Measurements from ENCODE around the gene LDHAL6A. TPM values are rescaled to one million over a fixed set of nuclear protein-coding genes. Genes with fewer than 3 reads are reported as not detected.

The LDHAL6A gene
- total RNA-seq, 2 experiments from 2014 or later = not detected

GRCh38 chr11:18485913-18486528 lies 30.4 kb downstream of the LDHAL6A start:
- ChIA-PET POLR2A (no interaction called here), CTCF (no interaction called here)
- Mint-ChIP-seq H3K36me3 (ENCODE audit: low read depth) (peaks cover 93% of the 10 kb centered on the region), H3K27ac (no peak overlapping the region), H3K4me3 (no peak overlapping the region), H3K4me1 (ENCODE audit: low read depth) (peaks cover 6% of the 10 kb centered on the region), H3K9me3 (no peaks in the 10 kb centered on the region), H3K27me3 (no peaks in the 10 kb centered on the region)
- H3K27ac ChIP-seq (ENCODE audit: low read depth in 1 of 2, low read length in 2 of 2) = no peak overlapping the region
- intact Hi-C loops (cut with DNase I, micrococcal nuclease) = no loop called here
- DNase-seq (peak in 1 of 14 experiments; percentile 18), ATAC-seq (ENCODE audit: poor library complexity) (no peak)
- H3K27me3 ChIP-seq (ENCODE audit: control insufficient read depth in 1 of 2, insufficient read depth in 2 of 2, low read length in 2 of 2) = no peaks in the 10 kb centered on the region
- H3K36me3 ChIP-seq (ENCODE audit: insufficient read depth, low read length) = peaks cover 64% of the 10 kb centered on the region
- H3K4me1 ChIP-seq (ENCODE audit: insufficient read depth, low read length) = no peaks in the 10 kb centered on the region
- no peaks in the 10 kb centered on the region for H3K9me3 ChIP-seq (ENCODE audit: control insufficient read depth in 1 of 2, insufficient read depth in 1 of 2, low read length in 2 of 2)
- no peak overlapping the region for H3K4me3 ChIP-seq (ENCODE audit: low read length)
- TF ChIP-seq, protein P1, sequence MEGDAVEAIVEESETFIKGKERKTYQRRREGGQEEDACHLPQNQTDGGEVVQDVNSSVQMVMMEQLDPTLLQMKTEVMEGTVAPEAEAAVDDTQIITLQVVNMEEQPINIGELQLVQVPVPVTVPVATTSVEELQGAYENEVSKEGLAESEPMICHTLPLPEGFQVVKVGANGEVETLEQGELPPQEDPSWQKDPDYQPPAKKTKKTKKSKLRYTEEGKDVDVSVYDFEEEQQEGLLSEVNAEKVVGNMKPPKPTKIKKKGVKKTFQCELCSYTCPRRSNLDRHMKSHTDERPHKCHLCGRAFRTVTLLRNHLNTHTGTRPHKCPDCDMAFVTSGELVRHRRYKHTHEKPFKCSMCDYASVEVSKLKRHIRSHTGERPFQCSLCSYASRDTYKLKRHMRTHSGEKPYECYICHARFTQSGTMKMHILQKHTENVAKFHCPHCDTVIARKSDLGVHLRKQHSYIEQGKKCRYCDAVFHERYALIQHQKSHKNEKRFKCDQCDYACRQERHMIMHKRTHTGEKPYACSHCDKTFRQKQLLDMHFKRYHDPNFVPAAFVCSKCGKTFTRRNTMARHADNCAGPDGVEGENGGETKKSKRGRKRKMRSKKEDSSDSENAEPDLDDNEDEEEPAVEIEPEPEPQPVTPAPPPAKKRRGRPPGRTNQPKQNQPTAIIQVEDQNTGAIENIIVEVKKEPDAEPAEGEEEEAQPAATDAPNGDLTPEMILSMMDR (IDR thresholded peaks at IDR 0.05) = no peak

GRCh38 chr11:18490319-18490718 lies 34.7 kb downstream of the LDHAL6A start:
- POLR2A ChIA-PET = no interaction called here

DNA sequence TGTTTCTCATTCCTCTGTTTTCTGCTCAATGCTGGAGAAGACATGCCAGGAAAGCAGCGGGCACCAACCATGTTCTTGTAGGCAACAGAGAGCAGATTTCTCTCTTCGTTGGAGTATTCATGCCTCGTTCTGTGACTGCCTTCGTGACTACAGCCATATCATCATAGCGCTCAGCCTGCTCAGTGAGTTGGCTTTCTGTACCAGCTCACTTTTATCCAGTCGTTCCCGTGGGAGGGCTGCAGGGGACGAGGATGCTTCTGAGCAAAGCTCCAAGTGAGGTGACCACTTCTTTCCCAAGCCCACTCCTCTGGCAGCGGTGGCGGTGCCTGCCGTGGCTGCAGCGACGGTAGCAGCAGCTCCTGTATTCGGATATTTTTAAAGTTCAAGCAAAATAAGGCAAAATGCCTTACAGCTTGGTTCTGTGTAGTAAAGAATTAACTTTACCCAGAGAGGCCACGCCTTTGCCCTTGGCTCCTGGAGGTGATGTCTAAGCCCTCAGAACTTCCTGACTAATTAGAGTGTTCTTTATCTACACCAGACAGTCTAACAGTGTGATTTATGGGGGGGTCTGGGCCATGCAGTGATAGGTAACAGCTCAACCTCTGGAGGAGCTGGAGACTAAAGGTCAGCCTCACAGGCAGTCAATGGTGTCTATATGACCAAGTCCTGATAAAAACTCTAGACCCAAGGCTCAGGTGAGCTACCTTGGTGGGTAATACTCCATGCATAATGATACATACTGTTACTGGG lies 35.3 kb downstream of the LDHAL6A start:
- H3K27ac ChIP-seq (ENCODE audit: low read depth in 1 of 2, low read length in 2 of 2) = no peak overlapping the region
- H3K36me3 Mint-ChIP-seq (ENCODE audit: low read depth) = peaks cover 92% of the 10 kb centered on the region

More at GRCh38 chr11:18490319-18490718, 34.7 kb downstream of the LDHAL6A start:
- CTCF ChIA-PET = no interaction called here
- Mint-ChIP-seq H3K9me3 (no peaks in the 10 kb centered on the region), H3K4me1 (ENCODE audit: low read depth) (peaks cover 12% of the 10 kb centered on the region), H3K4me3 (no peak overlapping the region), H3K27ac (peak overlapping the region; percentile 7), H3K36me3 (ENCODE audit: low read depth) (peaks cover 91% of the 10 kb centered on the region), H3K27me3 (no peaks in the 10 kb centered on the region)
- H3K36me3 ChIP-seq (ENCODE audit: insufficient read depth, low read length) = peaks cover 53% of the 10 kb centered on the region
- no peak overlapping the region for H3K4me3 ChIP-seq (ENCODE audit: low read length)
- no peaks in the 10 kb centered on the region for H3K27me3 ChIP-seq (ENCODE audit: control insufficient read depth in 1 of 2, insufficient read depth in 2 of 2, low read length in 2 of 2)
- no peaks in the 10 kb centered on the region for H3K9me3 ChIP-seq (ENCODE audit: control insufficient read depth in 1 of 2, insufficient read depth in 1 of 2, low read length in 2 of 2)
- no peaks in the 10 kb centered on the region for H3K4me1 ChIP-seq (ENCODE audit: insufficient read depth, low read length)
- intact Hi-C loops (cut with DNase I, micrococcal nuclease) = loop anchor here in 1 of 2 experiments (10.0 kb wide), 1 partner anchor 196 kb away; no protein-coding TSS in a partner anchor
- ATAC-seq (ENCODE audit: poor library complexity) (no peak), DNase-seq (no peak)
- TF ChIP-seq, protein P1 (IDR thresholded peaks at IDR 0.05) = no peak
- no peak overlapping the region for H3K27ac ChIP-seq (ENCODE audit: low read depth in 1 of 2, low read length in 2 of 2)

More for the DNA sequence above, 35.3 kb downstream of the LDHAL6A start:
- Mint-ChIP-seq H3K27me3 (no peaks in the 10 kb centered on the region), H3K9me3 (no peaks in the 10 kb centered on the region), H3K4me1 (ENCODE audit: low read depth) (peaks cover 13% of the 10 kb centered on the region), H3K4me3 (no peak overlapping the region), H3K27ac (peak overlapping the region; percentile 7)
- CTCF ChIA-PET = no interaction called here
- DNase-seq = no peak
- TF ChIP-seq, protein P1 (IDR thresholded peaks at IDR 0.05) = no peak
- intact Hi-C loops (cut with DNase I, micrococcal nuclease) = loop anchor here in 1 of 2 experiments (10.0 kb wide), 1 partner anchor 196 kb away; no protein-coding TSS in a partner anchor
- Histone ChIP-seq H3K27me3 (ENCODE audit: control insufficient read depth in 1 of 2, insufficient read depth in 2 of 2, low read length in 2 of 2) (no peaks in the 10 kb centered on the region), H3K4me1 (ENCODE audit: insufficient read depth, low read length) (no peaks in the 10 kb centered on the region), H3K9me3 (ENCODE audit: control insufficient read depth in 1 of 2, insufficient read depth in 1 of 2, low read length in 2 of 2) (no peaks in the 10 kb centered on the region), H3K4me3 (ENCODE audit: low read length) (no peak overlapping the region), H3K36me3 (ENCODE audit: insufficient read depth, low read length) (peaks cover 52% of the 10 kb centered on the region)
- POLR2A ChIA-PET = no interaction called here
- no peak for ATAC-seq (ENCODE audit: poor library complexity)
